ENCODE results near the gene RABGEF1.
A peak's percentile ranks its signal among the peaks of the same experiment; 100 is the strongest.
"Not testable (repeated sequence)": the region's sequence is repeated elsewhere in the genome, so short reads cannot be mapped to it uniquely, and the experiment has no call there.

The RABGEF1 gene

DNA sequence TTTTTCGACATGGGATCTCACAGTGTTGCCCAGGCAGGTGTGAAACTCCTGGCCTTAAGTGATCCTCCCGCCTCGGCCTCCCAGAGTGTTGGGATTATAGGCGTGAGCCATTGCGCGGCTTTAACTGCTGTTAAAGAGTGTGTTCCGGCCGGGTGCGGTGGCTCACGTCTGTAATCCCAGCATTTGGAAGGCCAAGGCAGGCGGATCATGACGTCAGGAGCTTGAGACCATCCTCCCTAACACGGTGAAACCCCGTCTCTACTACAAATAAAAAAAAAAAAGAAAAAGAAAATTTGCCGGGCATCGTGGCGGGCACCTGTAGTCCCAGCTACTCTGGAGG lies 1.1 kb downstream of the RABGEF1 start:
- ATAC-seq (replicated peaks): no peak
- no peaks in the 10 kb centered on the region for H3K9me3 Mint-ChIP-seq
- peak overlapping the region; percentile 99 for H3K27ac Mint-ChIP-seq
- H3K4me1 Mint-ChIP-seq: peaks cover 28 to 75% of the 10 kb centered on the region in 2 donors
- no peak for DNase-seq
- peak overlapping the region; percentile 97 to 99 for H3K4me3 Mint-ChIP-seq
- H3K27me3 Mint-ChIP-seq: no peaks in the 10 kb centered on the region
- H3K36me3 Mint-ChIP-seq: peaks cover 20 to 51% of the 10 kb centered on the region in 2 donors

GRCh38 chr7:66742298-66742697 lies 1.8 kb downstream of the RABGEF1 start:
- not testable (repeated sequence) for H3K9me3 Mint-ChIP-seq; DNase-seq; ATAC-seq (replicated peaks); H3K27me3 Mint-ChIP-seq
- Mint-ChIP-seq H3K36me3 (peaks cover 16 to 46% of the 10 kb centered on the region in 2 donors), H3K4me3 (peak overlapping the region; percentile 69 to 99), H3K4me1 (peaks cover 23 to 75% of the 10 kb centered on the region in 2 donors), H3K27ac (peak overlapping the region; percentile 60)

GRCh38 chr7:66743920-66744319 lies 3.4 kb downstream of the RABGEF1 start:
- Mint-ChIP-seq H3K9me3 (no peaks in the 10 kb centered on the region), H3K27me3 (no peaks in the 10 kb centered on the region), H3K27ac (peak overlapping the region; percentile 56), H3K4me3 (peak overlapping the region in 1 of 2 donors; percentile 36), H3K4me1 (peaks cover 28 to 78% of the 10 kb centered on the region in 2 donors), H3K36me3 (peaks cover 19 to 47% of the 10 kb centered on the region in 2 donors)
- no peak for DNase-seq
- no peak for ATAC-seq (replicated peaks)

DNA sequence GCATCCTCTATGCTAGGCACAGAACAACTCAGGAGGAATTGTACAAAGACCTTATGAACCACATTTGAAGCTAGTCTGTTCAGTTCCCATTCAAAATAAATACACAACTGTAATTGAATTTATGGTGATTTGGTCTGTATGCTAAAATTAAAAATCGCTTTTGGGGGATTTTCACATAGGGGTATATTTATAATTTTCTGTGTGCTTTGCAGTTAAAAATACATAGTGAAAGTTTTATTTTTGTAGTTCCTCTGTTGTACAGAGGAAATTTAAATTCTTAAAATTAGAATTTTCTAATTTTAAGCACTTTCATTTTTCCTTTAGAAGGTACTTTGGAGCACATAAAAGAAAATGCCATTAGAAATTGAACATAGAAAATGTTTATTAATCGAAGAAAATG lies 6.9 kb downstream of the RABGEF1 start:
- Mint-ChIP-seq H3K36me3 (peaks cover 12 to 43% of the 10 kb centered on the region in 2 donors), H3K4me3 (peak overlapping the region; percentile 76 to 80), H3K27me3 (no peaks in the 10 kb centered on the region), H3K27ac (peak overlapping the region; percentile 90), H3K4me1 (peaks cover 30 to 88% of the 10 kb centered on the region in 2 donors), H3K9me3 (no peaks in the 10 kb centered on the region)
- ATAC-seq (replicated peaks) (peak; percentile 34 to 50), DNase-seq (no peak)

DNA sequence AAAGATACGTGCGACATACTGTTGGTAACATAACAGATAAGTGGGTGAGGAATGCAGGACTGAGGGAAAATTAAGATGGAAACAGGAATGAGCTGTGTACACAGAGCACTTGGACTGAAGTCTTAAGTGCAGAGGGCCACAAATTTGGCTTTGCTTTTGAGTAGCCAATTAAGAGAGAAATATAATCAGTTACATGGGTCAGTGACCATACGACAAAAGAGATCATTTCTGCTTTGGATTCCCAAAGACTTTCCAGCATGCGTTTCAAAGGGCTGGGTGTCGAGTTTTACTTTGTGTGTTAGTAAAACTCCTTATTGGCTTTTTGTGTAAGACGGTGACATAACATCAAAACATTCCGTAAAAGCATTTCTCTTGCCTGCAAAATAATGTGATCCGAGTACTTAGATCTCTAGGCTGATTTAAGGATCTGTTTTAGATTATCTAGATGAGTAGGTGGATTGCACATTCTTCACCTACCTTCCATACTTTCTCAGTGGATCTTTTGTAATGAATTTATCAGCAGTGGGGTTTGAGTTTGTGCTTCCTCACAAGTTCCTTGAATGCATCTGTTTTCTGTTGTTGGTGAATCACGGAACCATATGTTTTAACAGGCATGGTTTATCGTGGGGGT lies 7.5 kb downstream of the RABGEF1 start:
- no peaks in the 10 kb centered on the region for H3K9me3 Mint-ChIP-seq
- DNase-seq: no peak
- peak overlapping the region; percentile 79 for H3K27ac Mint-ChIP-seq
- H3K27me3 Mint-ChIP-seq: no peaks in the 10 kb centered on the region
- H3K4me3 Mint-ChIP-seq: peak overlapping the region; percentile 76 to 80
- H3K36me3 Mint-ChIP-seq: peaks cover 12 to 46% of the 10 kb centered on the region in 2 donors
- no peak for ATAC-seq (replicated peaks)
- H3K4me1 Mint-ChIP-seq: peaks cover 33 to 88% of the 10 kb centered on the region in 2 donors

DNA sequence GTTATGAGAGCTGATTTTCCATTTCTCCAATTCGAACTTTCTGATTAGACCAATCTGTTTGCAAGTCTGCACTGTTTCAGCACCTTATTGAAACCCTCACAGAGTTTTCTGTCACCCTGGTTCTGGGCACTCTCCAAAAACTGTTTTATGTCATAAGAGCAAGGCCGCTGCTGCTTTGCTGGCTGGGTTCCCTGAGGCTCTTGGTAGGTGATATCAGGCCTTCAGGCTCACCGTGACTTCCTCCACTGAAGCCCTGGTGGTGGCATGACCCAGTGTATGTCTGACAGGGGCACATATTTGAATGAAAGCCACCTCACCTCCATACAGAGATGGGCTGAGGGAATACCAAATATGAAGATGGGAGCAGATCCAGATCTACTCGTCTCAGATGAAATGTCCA lies 8.3 kb downstream of the RABGEF1 start:
- Mint-ChIP-seq H3K36me3 (peaks cover 12 to 40% of the 10 kb centered on the region in 2 donors), H3K4me1 (peaks cover 32 to 88% of the 10 kb centered on the region in 2 donors), H3K27me3 (no peaks in the 10 kb centered on the region), H3K27ac (peak overlapping the region; percentile 79), H3K4me3 (peak overlapping the region; percentile 47 to 64), H3K9me3 (no peaks in the 10 kb centered on the region)
- ATAC-seq (replicated peaks): peak; percentile 42 to 57
- DNase-seq: no peak

DNA sequence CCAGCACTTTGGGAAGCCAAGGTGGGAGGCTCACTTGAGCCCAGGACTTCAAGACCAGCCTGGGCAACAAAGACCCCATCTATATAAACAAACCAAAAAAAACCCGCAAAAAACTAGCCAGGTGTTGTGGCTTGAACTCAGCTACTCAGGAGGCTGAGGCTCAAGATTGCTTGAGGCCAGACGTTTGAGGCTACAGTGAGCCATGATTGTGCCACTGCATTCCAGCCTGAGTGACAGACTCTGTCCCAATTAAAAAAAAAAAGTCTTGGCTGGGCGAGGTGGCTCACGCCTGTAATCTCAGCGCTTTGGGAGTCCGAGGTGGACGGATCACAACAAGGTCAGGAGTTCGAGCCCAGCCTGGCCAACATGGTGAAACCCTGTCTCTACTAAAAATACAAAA lies 11.4 kb downstream of the RABGEF1 start:
- H3K27me3 Mint-ChIP-seq: no peaks in the 10 kb centered on the region
- DNase-seq (no peak), ATAC-seq (replicated peaks) (no peak)
- H3K27ac Mint-ChIP-seq: no peak overlapping the region
- H3K4me1 Mint-ChIP-seq: peaks cover 34 to 78% of the 10 kb centered on the region in 2 donors
- peaks cover 11 to 31% of the 10 kb centered on the region in 2 donors for H3K36me3 Mint-ChIP-seq
- no peaks in the 10 kb centered on the region for H3K9me3 Mint-ChIP-seq
- H3K4me3 Mint-ChIP-seq: no peak overlapping the region

- H3K36me3 Mint-ChIP-seq: peaks cover 12 to 33% of the 10 kb centered on the region in 2 donors
- no peak for ATAC-seq (replicated peaks)
- H3K4me1 Mint-ChIP-seq: peaks cover 33 to 72% of the 10 kb centered on the region in 2 donors
- no peaks in the 10 kb centered on the region for H3K27me3 Mint-ChIP-seq
- H3K27ac Mint-ChIP-seq: no peak overlapping the region
- no peak overlapping the region for H3K4me3 Mint-ChIP-seq
- DNase-seq: no peak
- no peaks in the 10 kb centered on the region for H3K9me3 Mint-ChIP-seq
Observed at GRCh38 chr7:66754541-66754940, 14.0 kb downstream of the RABGEF1 start.

DNA sequence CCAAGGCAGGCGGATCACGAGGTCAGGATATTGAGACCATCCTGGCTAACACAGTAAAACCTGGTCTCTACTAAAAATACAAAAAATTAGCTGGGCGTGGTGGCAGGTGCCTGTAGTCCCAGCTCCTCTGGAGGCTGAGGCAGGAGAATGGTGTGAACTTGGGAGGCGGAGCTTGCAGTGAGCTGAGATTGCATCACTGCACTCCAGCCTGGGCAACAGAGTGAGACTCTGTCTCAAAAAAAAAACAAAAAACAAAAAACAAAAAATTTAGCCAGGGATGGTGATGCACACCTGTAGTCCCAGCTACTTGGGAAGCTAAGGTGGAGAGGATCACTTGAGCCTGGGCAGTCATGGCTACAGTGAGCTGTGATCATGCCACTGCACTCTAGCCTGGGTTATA lies 14.5 kb downstream of the RABGEF1 start:
- H3K4me1 Mint-ChIP-seq: peaks cover 34 to 72% of the 10 kb centered on the region in 2 donors
- H3K4me3 Mint-ChIP-seq; DNase-seq; H3K27me3 Mint-ChIP-seq; H3K9me3 Mint-ChIP-seq; H3K27ac Mint-ChIP-seq; ATAC-seq (replicated peaks): not testable (repeated sequence)
- peaks cover 10 to 32% of the 10 kb centered on the region in 2 donors for H3K36me3 Mint-ChIP-seq

DNA sequence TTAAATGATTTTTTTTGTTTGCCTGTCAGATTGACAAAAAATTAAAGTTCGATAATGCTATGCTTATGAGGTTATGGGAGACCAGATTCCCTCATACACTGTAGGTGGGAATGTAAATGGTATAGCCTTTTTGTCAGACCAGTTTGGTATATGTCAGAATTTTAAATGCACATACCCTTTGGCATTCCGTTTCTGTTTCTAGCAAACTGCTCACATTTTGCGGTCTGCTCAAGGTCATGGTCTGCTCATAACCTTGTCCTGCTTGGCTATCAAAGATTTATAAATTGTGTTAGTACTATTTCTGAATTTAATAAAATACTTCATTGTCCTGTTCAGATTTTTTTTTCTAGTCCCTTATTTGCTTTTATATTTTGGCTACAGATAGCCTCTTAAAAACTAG lies 15.7 kb downstream of the RABGEF1 start:
- not testable (repeated sequence) for H3K4me3 Mint-ChIP-seq; H3K9me3 Mint-ChIP-seq; H3K27ac Mint-ChIP-seq; H3K27me3 Mint-ChIP-seq; ATAC-seq (replicated peaks); DNase-seq
- H3K4me1 Mint-ChIP-seq: peaks cover 38 to 73% of the 10 kb centered on the region in 2 donors
- H3K36me3 Mint-ChIP-seq: peaks cover 10 to 36% of the 10 kb centered on the region in 2 donors

DNA sequence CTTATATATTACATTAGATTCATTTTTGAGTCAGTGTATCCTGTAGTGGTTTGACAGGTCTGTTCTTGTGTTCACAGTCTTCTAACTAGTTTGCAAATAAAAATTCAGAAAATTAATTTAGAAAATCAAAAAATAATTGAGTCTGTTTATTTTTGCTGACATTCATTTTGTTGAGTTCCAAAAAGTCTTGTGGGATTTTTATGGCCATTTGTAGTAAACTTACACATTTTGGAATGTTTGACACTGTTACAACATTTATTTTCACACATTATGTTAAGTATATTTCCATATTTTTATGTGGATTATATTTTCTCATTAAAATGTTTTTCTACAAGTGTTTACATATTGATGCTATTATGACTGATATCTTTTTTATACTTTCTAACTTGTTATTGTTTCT lies 16.4 kb downstream of the RABGEF1 start:
- DNase-seq: no peak
- Mint-ChIP-seq H3K36me3 (peaks cover 10 to 36% of the 10 kb centered on the region in 2 donors), H3K27ac (no peak overlapping the region), H3K4me3 (no peak overlapping the region), H3K9me3 (no peaks in the 10 kb centered on the region), H3K4me1 (peaks cover 34 to 67% of the 10 kb centered on the region in 2 donors), H3K27me3 (no peaks in the 10 kb centered on the region)
- ATAC-seq (replicated peaks): no peak

GRCh38 chr7:66757939-66758338 lies 17.4 kb downstream of the RABGEF1 start:
- Mint-ChIP-seq H3K27me3 (no peaks in the 10 kb centered on the region), H3K4me3 (no peak overlapping the region), H3K9me3 (no peaks in the 10 kb centered on the region), H3K4me1 (peaks cover 30 to 62% of the 10 kb centered on the region in 2 donors), H3K36me3 (peaks cover 10 to 37% of the 10 kb centered on the region in 2 donors), H3K27ac (no peak overlapping the region)
- DNase-seq (no peak), ATAC-seq (replicated peaks) (no peak)

DNA sequence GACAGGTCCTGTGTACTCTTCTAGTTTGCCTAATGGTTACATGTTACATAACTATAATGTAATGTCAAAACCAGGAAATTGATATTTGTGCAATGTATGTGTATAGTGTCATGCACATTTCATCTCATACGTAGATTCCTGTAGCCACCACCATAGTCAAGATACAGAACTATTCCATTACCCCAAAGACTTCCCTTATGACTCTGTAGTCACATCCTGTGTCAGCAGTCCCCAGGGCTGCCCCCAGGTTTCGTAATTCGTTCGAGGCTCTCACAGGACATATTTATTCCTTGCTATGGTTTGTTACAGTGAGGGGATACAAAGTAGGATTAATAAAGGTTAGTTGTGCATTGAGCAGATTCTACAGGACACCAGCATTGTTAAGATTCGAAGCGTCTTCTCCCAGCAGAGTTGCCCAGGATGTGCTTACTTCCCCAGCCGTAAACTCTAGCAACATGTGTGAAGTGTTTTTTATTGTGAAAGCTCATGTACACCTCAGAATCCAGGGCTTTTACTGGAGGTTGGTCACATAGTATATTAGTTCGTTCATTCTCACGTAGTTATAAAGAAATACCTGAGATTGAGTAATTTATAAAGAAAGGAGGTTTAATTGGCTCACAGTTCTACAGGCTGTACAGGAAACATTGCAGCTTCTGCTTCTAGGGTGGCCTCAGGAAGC lies 18.6 kb downstream of the RABGEF1 start:
- Mint-ChIP-seq H3K4me1 (peaks cover 35 to 62% of the 10 kb centered on the region in 2 donors), H3K27me3 (no peaks in the 10 kb centered on the region), H3K4me3 (no peak overlapping the region), H3K36me3 (peaks cover 19 to 46% of the 10 kb centered on the region in 2 donors), H3K9me3 (peaks cover 4 to 8% of the 10 kb centered on the region in 2 donors), H3K27ac (peak overlapping the region; percentile 77)
- ATAC-seq (replicated peaks) (peak; percentile 77 to 98), DNase-seq (no peak)

- H3K4me3 Mint-ChIP-seq; H3K27ac Mint-ChIP-seq; H3K27me3 Mint-ChIP-seq; DNase-seq; ATAC-seq (replicated peaks); H3K9me3 Mint-ChIP-seq: not testable (repeated sequence)
- H3K4me1 Mint-ChIP-seq: peaks cover 43 to 79% of the 10 kb centered on the region in 2 donors
- peaks cover 17 to 42% of the 10 kb centered on the region in 2 donors for H3K36me3 Mint-ChIP-seq
Observed at GRCh38 chr7:66763183-66763582, 22.6 kb downstream of the RABGEF1 start.
